Naive thymus-derived CD8-positive, alpha-beta T cell (primary cell): ENCODE measurements around the gene TOPAZ1. TPM values are rescaled to one million over a fixed set of nuclear protein-coding genes. Genes with fewer than 3 reads are reported as not detected.

Experiments
- ATAC-seq, 2 donors: fragments of 150-1000 bp; cut with Tn5 transposase in 1 of 2; sonication (Bioruptor Pico), chemical (Tn5 transposase) in 1 of 2; 1 replicate in 1 of 2; 2 replicates in 1 of 2; pipeline ENCODE4 v1.10.0; 2021; ENCODE audit warnings: mild to moderate bottlenecking in 2 of 2, moderate library complexity in 2 of 2
- POLR2A ChIA-PET: fragments of 350-600 bp; sonication (Branson Sonifier 250); formaldehyde crosslinking; loops from one replicate; lab custom pipeline; 2021; ENCODE audit warnings: antibody characterized with exemption; lab: Charles Lee
- DNase-seq, 10 donors: peaks; one replicate each; pipeline versions ENCODE4 v3.0.0 to v3.0.0-alpha.2; 2020 to 2022
- H3K27ac Mint-ChIP-seq, 10 donors: one replicate each; pipeline ENCODE4 v1.8.0; 2020 to 2022; ENCODE audit warnings: mild to moderate bottlenecking in 10 of 10, mixed read lengths in 10 of 10, moderate library complexity in 4 of 10, inconsistent platforms in 1 of 10
- H3K27me3 Mint-ChIP-seq, 5 donors: one replicate each; pipeline ENCODE4 v1.8.0; 2021 to 2022; ENCODE audit warnings: mixed read lengths in 5 of 5
- H3K36me3 Mint-ChIP-seq, 3 donors: one replicate each; pipeline ENCODE4 v1.8.0; 2020 to 2022; ENCODE audit warnings: mixed read lengths in 3 of 3, mild to moderate bottlenecking in 2 of 3, inconsistent platforms in 1 of 3
- H3K4me1 Mint-ChIP-seq, 4 donors: one replicate each; pipeline ENCODE4 v1.8.0; 2021 to 2022; ENCODE audit warnings: mixed read lengths in 4 of 4
- H3K4me3 Mint-ChIP-seq, 10 donors: one replicate each; pipeline ENCODE4 v1.8.0; 2020 to 2022; ENCODE audit warnings: mild to moderate bottlenecking in 10 of 10, mixed read lengths in 10 of 10, moderate library complexity in 6 of 10, inconsistent platforms in 1 of 10
- H3K9me3 Mint-ChIP-seq, 9 donors: one replicate each; pipeline ENCODE4 v1.8.0; 2020 to 2022; ENCODE audit warnings: mixed read lengths in 9 of 9, mild to moderate bottlenecking in 3 of 9, inconsistent platforms in 1 of 9, moderate library complexity in 1 of 9
- polyA plus RNA-seq, 3 donors: library from polyadenylated mRNA; unstranded; fragments of 300-500 nt; fragmentation: Illumina TruSeq; gene quantifications; one replicate each; pipeline ENCODE4 v1.2.3, GENCODE V29; 2021
- total RNA-seq, 8 experiments: library from RNA in 2 of 8; stranded (reverse) in 2 of 8; gene quantifications; one replicate each; pipeline ENCODE4 v1.2.3 and lab custom pipeline; 2021 to 2026

TOPAZ1 gene
- total RNA-seq, result not detected
- polyA plus RNA-seq, result not detected
- total RNA-seq (lab: John Stamatoyannopoulos, UW), result 0 to 0.09 (median 0) reads per million in 6 experiments

- Mint-ChIP-seq H3K27ac (no peak within 1 kb of the TSS), H3K4me3 (no peak within 1 kb of the TSS), H3K27me3 (peaks cover 8 to 27% (median 10%) of the 10 kb centered on the region in 5 donors), H3K4me1 (no peaks in the 10 kb centered on the region), H3K9me3 (peaks cover 0 to under 1% (median 0%) of the 10 kb centered on the region in 9 donors), H3K36me3 (peaks cover 0 to 5% (median 0%) of the 10 kb centered on the region in 3 donors)
- DNase-seq, result no peak
- POLR2A ChIA-PET, result no interaction called here
- ATAC-seq, result no peak
Measured at GRCh38 chr3:44241706-44242105, at the start of gene TOPAZ1. TOPAZ1 (plus strand) TSS chr3:44241886; CDS start chr3:44242054, 168 bp downstream.

GRCh38 chr3:44198284-44199269 is 43.1 kb upstream of the TOPAZ1 start:
- ATAC-seq, result peak; percentile 86
- POLR2A ChIA-PET, result no interaction called here
- H3K4me3 Mint-ChIP-seq, result no peak overlapping the region
- H3K9me3 Mint-ChIP-seq, result no peaks in the 10 kb centered on the region
- H3K4me1 Mint-ChIP-seq, result peaks cover 0 to 7% (median 4%) of the 10 kb centered on the region in 4 donors
- H3K27ac Mint-ChIP-seq, result no peak overlapping the region
- H3K27me3 Mint-ChIP-seq, result peaks cover 5 to 49% (median 9%) of the 10 kb centered on the region in 5 donors
- peak; percentile 34 to 84 (median 61) for DNase-seq
- H3K36me3 Mint-ChIP-seq, result no peaks in the 10 kb centered on the region

GRCh38 chr3:44206261-44206660 is 35.4 kb upstream of the TOPAZ1 start:
- peaks cover 7 to 37% (median 25%) of the 10 kb centered on the region in 4 donors for H3K4me1 Mint-ChIP-seq
- H3K4me3 Mint-ChIP-seq, result no peak overlapping the region
- DNase-seq (no peak), ATAC-seq (no peak)
- H3K9me3 Mint-ChIP-seq, result no peaks in the 10 kb centered on the region
- POLR2A ChIA-PET, result no interaction called here
- H3K27me3 Mint-ChIP-seq, result peaks cover 20 to 74% (median 26%) of the 10 kb centered on the region in 5 donors
- H3K27ac Mint-ChIP-seq, result peak overlapping the region in 1 of 10 donors; percentile 1
- no peaks in the 10 kb centered on the region for H3K36me3 Mint-ChIP-seq

- Mint-ChIP-seq H3K36me3 (no peaks in the 10 kb centered on the region), H3K4me3 (peak overlapping the region in 1 of 10 donors; percentile 71), H3K27ac (no peak overlapping the region), H3K9me3 (no peaks in the 10 kb centered on the region), H3K27me3 (peaks cover 22 to 73% (median 24%) of the 10 kb centered on the region in 5 donors), H3K4me1 (peaks cover 7 to 37% (median 25%) of the 10 kb centered on the region in 4 donors)
- POLR2A ChIA-PET, result no interaction called here
- ATAC-seq, result no peak
- no peak for DNase-seq
Measured at GRCh38 chr3:44206862-44207652, 34.6 kb upstream of the TOPAZ1 start.

GRCh38 chr3:44208086-44208485 is 33.6 kb upstream of the TOPAZ1 start:
- ATAC-seq (peak; percentile 97 to 99), DNase-seq (peak in 5 of 10 donors; percentile 24 to 78 (median 51))
- Mint-ChIP-seq H3K36me3 (no peaks in the 10 kb centered on the region), H3K27ac (peak overlapping the region in 2 of 10 donors; percentile 41 to 43), H3K9me3 (no peaks in the 10 kb centered on the region), H3K4me3 (peak overlapping the region in 8 of 10 donors; percentile 7 to 73 (median 54)), H3K4me1 (peaks cover 7 to 37% (median 25%) of the 10 kb centered on the region in 4 donors), H3K27me3 (peaks cover 18 to 73% (median 24%) of the 10 kb centered on the region in 5 donors)
- POLR2A ChIA-PET, result interaction anchor here (0.7 kb wide), 1 partner anchor 1701 kb away, joined by 3 read pairs; no protein-coding TSS in a partner anchor

- Mint-ChIP-seq H3K27me3 (peaks cover 15 to 74% (median 24%) of the 10 kb centered on the region in 5 donors), H3K4me3 (peak overlapping the region in 8 of 10 donors; percentile 7 to 73 (median 54)), H3K9me3 (no peaks in the 10 kb centered on the region), H3K4me1 (peaks cover 7 to 37% (median 25%) of the 10 kb centered on the region in 4 donors), H3K27ac (peak overlapping the region in 1 of 10 donors; percentile 43), H3K36me3 (no peaks in the 10 kb centered on the region)
- DNase-seq (no peak), ATAC-seq (peak in 1 of 2 donors; percentile 9)
- POLR2A ChIA-PET, result no interaction called here
Measured at GRCh38 chr3:44208568-44208967, 33.1 kb upstream of the TOPAZ1 start.

GRCh38 chr3:44210967-44211366 is 30.7 kb upstream of the TOPAZ1 start:
- Mint-ChIP-seq H3K27ac (no peak overlapping the region), H3K9me3 (peaks cover 0 to 13% (median 3%) of the 10 kb centered on the region in 9 donors), H3K27me3 (peaks cover 16 to 70% (median 26%) of the 10 kb centered on the region in 5 donors), H3K4me3 (no peak overlapping the region), H3K36me3 (peaks cover 0 to 4% (median 0%) of the 10 kb centered on the region in 3 donors), H3K4me1 (peaks cover 7 to 34% (median 23%) of the 10 kb centered on the region in 4 donors)
- DNase-seq (no peak), ATAC-seq (no peak)
- POLR2A ChIA-PET, result interaction anchor here (0.6 kb wide), 1 partner anchor 86 kb away, joined by 3 read pairs; no protein-coding TSS in a partner anchor

- no peak overlapping the region for H3K27ac Mint-ChIP-seq
- DNase-seq (no peak), ATAC-seq (no peak)
- no peak overlapping the region for H3K4me3 Mint-ChIP-seq
- H3K27me3 Mint-ChIP-seq, result peaks cover 9 to 37% (median 18%) of the 10 kb centered on the region in 5 donors
- POLR2A ChIA-PET, result no interaction called here
- H3K4me1 Mint-ChIP-seq, result peaks cover 2 to 13% (median 5%) of the 10 kb centered on the region in 4 donors
- H3K36me3 Mint-ChIP-seq, result peaks cover 0 to 5% (median 0%) of the 10 kb centered on the region in 3 donors
- H3K9me3 Mint-ChIP-seq, result peaks cover 0 to 5% (median 1%) of the 10 kb centered on the region in 9 donors
Measured at GRCh38 chr3:44222337-44222736, 19.3 kb upstream of the TOPAZ1 start.

GRCh38 chr3:44223299-44223698 is 18.4 kb upstream of the TOPAZ1 start:
- POLR2A ChIA-PET, result no interaction called here
- Mint-ChIP-seq H3K9me3 (peaks cover 0 to 5% (median 1%) of the 10 kb centered on the region in 9 donors), H3K27me3 (peaks cover 6 to 37% (median 18%) of the 10 kb centered on the region in 5 donors)

GRCh38 chr3:44224131-44224530 is 17.6 kb upstream of the TOPAZ1 start:
- H3K27me3 Mint-ChIP-seq, result peaks cover 6 to 37% (median 18%) of the 10 kb centered on the region in 5 donors
- DNase-seq (no peak), ATAC-seq (no peak)
- H3K4me3 Mint-ChIP-seq, result no peak overlapping the region
- peaks cover 0 to 3% (median 0%) of the 10 kb centered on the region in 9 donors for H3K9me3 Mint-ChIP-seq
- POLR2A ChIA-PET, result no interaction called here
- H3K4me1 Mint-ChIP-seq, result peaks cover 5 to 20% (median 10%) of the 10 kb centered on the region in 4 donors
- peaks cover 0 to 2% (median 0%) of the 10 kb centered on the region in 3 donors for H3K36me3 Mint-ChIP-seq
- no peak overlapping the region for H3K27ac Mint-ChIP-seq

More at GRCh38 chr3:44223299-44223698, 18.4 kb upstream of the TOPAZ1 start:
- Mint-ChIP-seq H3K27ac (no peak overlapping the region), H3K4me1 (peaks cover 5 to 20% (median 10%) of the 10 kb centered on the region in 4 donors), H3K36me3 (peaks cover 0 to 5% (median 0%) of the 10 kb centered on the region in 3 donors), H3K4me3 (no peak overlapping the region)
- ATAC-seq (no peak), DNase-seq (no peak)

GRCh38 chr3:44226573-44226972 is 15.1 kb upstream of the TOPAZ1 start:
- peaks cover 5 to 20% (median 10%) of the 10 kb centered on the region in 4 donors for H3K4me1 Mint-ChIP-seq
- POLR2A ChIA-PET, result interaction anchor here (0.7 kb wide), 1 partner anchor 26 kb away, joined by 3 read pairs; no protein-coding TSS in a partner anchor
- H3K4me3 Mint-ChIP-seq, result no peak overlapping the region
- H3K36me3 Mint-ChIP-seq, result no peaks in the 10 kb centered on the region
- ATAC-seq, result no peak
- H3K27me3 Mint-ChIP-seq, result peaks cover 1 to 28% (median 14%) of the 10 kb centered on the region in 5 donors
- no peak for DNase-seq
- no peak overlapping the region for H3K27ac Mint-ChIP-seq
- H3K9me3 Mint-ChIP-seq, result no peaks in the 10 kb centered on the region

GRCh38 chr3:44227632-44228031 is 14.1 kb upstream of the TOPAZ1 start:
- H3K27ac Mint-ChIP-seq, result no peak overlapping the region
- peaks cover 8 to 24% (median 15%) of the 10 kb centered on the region in 4 donors for H3K4me1 Mint-ChIP-seq
- H3K36me3 Mint-ChIP-seq, result no peaks in the 10 kb centered on the region
- H3K9me3 Mint-ChIP-seq, result no peaks in the 10 kb centered on the region
- ATAC-seq (peak; percentile 50 to 88), DNase-seq (peak in 3 of 10 donors; percentile 22 to 45 (median 37))
- H3K4me3 Mint-ChIP-seq, result no peak overlapping the region
- POLR2A ChIA-PET, result no interaction called here
- peaks cover 1 to 20% (median 9%) of the 10 kb centered on the region in 5 donors for H3K27me3 Mint-ChIP-seq
